Mucosa of descending colon (tissue), 3 donors: ENCODE data around the gene SMTN. TPM values are rescaled to one million over a fixed set of nuclear protein-coding genes. Genes with fewer than 3 reads are reported as not detected.
A peak's percentile ranks its signal among the peaks of the same experiment; 100 is the strongest.

Experiments
- ATAC-seq: fragments of 200-7000 bp; cut with Tn5 transposase; one replicate; pipeline ENCODE4 v1.9.1; 2020; ENCODE audit warnings: mild to moderate bottlenecking, moderate library complexity
- DNase-seq, 3 donors: peaks; one replicate each; pipeline ENCODE4 v3.0.0-alpha.2; 2020
- H3K36me3 ChIP-seq: fragments of 200-600 bp; one replicate; pipeline ENCODE4 v1.8.0; 2021; ENCODE audit warnings: low read depth, mild to moderate bottlenecking
- H3K4me1 ChIP-seq: fragments of 200-600 bp; one replicate; pipeline ENCODE4 v1.8.0; 2021; ENCODE audit warnings: low read depth, mild to moderate bottlenecking
- H3K4me3 ChIP-seq: fragments of 200-600 bp; one replicate; pipeline ENCODE4 v1.8.0; 2021; ENCODE audit warnings: mild to moderate bottlenecking
- H3K9me3 ChIP-seq: fragments of 200-600 bp; one replicate; pipeline ENCODE4 v1.8.0; 2021; ENCODE audit warnings: mild to moderate bottlenecking
- CTCF ChIP-seq: fragments of 200-600 bp; IDR thresholded peaks from one replicate; pipeline ENCODE4 v1.8.0; 2022; ENCODE audit warnings: antibody characterized with exemption, mild to moderate bottlenecking
- intact Hi-C, 2 donors: fragments of 100-400 bp; cut with DNase I in 1 of 2; cut with micrococcal nuclease in 1 of 2; formaldehyde crosslinking; loops; one replicate each; pipeline versions ENCODE4 v1.11.0 to v1.11.1; 2022; cut with DNase I, micrococcal nuclease
- total RNA-seq, 3 donors: library from RNA; stranded (reverse); fragmentation: NEBNext Ultra II Directional in 2 of 3; extraction: Animal tissue kit (Norgen Biotek cat#: 25700) in 2 of 3; gene quantifications; one replicate each; pipeline versions ENCODE4 v1.2.1 to v1.2.4, GENCODE V29; 2021 to 2023
- donor health status: DM: no; HTN: no; CAD: no; lungs with moderate emphysema.
- donor health status: DM: no; HTN: no; CAD: no.
- donor health status: DM: no; HTN: yes; CAD: no.

SMTN gene
- total RNA-seq, 3 donors from 2014 or later, result 63.6 to 799 (median 104) TPM

GRCh38 chr22:31087744-31088215, 6.7 kb downstream of the SMTN start:
- no peak for ATAC-seq
- H3K36me3 ChIP-seq, result no peaks in the 10 kb centered on the region
- no peak for TF ChIP-seq CTCF
- no peaks in the 10 kb centered on the region for H3K9me3 ChIP-seq
- H3K4me3 ChIP-seq, result no peak overlapping the region
- intact Hi-C loops, result loop anchor here in 1 of 2 donors (5.0 kb wide), 1 partner anchor 140 kb away; no protein-coding TSS in a partner anchor
- peaks cover 19% of the 10 kb centered on the region for H3K4me1 ChIP-seq
- no peak for DNase-seq

- no peaks in the 10 kb centered on the region for H3K9me3 ChIP-seq
- no peak for TF ChIP-seq CTCF
- H3K4me1 ChIP-seq, result peaks cover 13% of the 10 kb centered on the region
- no peak overlapping the region for H3K4me3 ChIP-seq
- no peaks in the 10 kb centered on the region for H3K36me3 ChIP-seq
- DNase-seq (no peak), ATAC-seq (no peak)
- intact Hi-C loops, result loop anchor here in 1 of 2 donors (5.0 kb wide), 1 partner anchor 141 kb away; no protein-coding TSS in a partner anchor
Observed at GRCh38 chr22:31088233-31088986, 7.3 kb downstream of the SMTN start.

- TF ChIP-seq CTCF, result peak; percentile 73
- peaks cover 3% of the 10 kb centered on the region for H3K4me1 ChIP-seq
- DNase-seq (peak in 2 of 3 donors; percentile 54 to 67), ATAC-seq (peak; percentile 16)
- no peaks in the 10 kb centered on the region for H3K36me3 ChIP-seq
- H3K4me3 ChIP-seq, result no peak overlapping the region
- no peaks in the 10 kb centered on the region for H3K9me3 ChIP-seq
- intact Hi-C loops, result loop anchor here in 1 of 2 donors (5.0 kb wide), 1 partner anchor 142 kb away; no protein-coding TSS in a partner anchor
Observed at GRCh38 chr22:31089160-31090100, 8.3 kb downstream of the SMTN start.

- TF ChIP-seq CTCF, result no peak
- H3K36me3 ChIP-seq, result no peaks in the 10 kb centered on the region
- ATAC-seq (no peak), DNase-seq (peak in 1 of 3 donors; percentile 42)
- H3K9me3 ChIP-seq, result no peaks in the 10 kb centered on the region
- intact Hi-C loops, result no loop called here
- H3K4me1 ChIP-seq, result peaks cover 3% of the 10 kb centered on the region
- no peak overlapping the region for H3K4me3 ChIP-seq
Observed at GRCh38 chr22:31090217-31091085, 9.3 kb downstream of the SMTN start.
